Measurements from ENCODE around the gene OR2AT4.
"Not testable (repeated sequence)": the region's sequence is repeated elsewhere in the genome, so short reads cannot be mapped to it uniquely, and the experiment has no call there.

Gene OR2AT4

DNA sequence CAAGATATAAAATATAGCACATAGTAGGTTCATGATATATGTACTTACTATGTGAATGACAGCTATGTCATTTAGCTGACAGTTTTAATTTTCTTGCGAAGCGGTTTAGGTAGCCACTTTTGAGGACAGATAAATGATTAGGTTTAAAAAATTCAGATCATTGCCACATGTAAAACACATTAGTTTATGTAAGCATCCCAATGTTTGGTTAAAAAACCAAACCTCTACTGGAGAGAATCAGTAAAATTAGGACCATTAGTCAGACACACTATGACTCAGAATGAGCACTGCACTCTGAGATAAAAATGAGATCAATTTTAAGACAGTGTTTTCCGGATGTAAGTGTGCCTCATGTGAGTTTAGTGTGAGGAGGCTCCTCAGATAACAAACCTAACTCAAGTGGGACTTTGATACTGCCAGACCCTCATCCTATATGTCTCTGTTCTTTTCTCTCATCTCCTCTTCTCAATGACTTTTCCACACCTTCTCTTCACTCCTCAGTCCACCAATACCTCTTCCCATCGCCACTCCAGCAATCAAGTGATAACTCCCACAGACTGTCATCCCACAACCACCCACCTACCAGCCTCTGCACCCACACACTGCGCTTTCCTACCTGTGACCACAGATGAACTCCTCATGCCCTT, 6.8 kb upstream of the OR2AT4 start:
- no peak for DNase-seq (ENCODE audit: low spot score)

DNA sequence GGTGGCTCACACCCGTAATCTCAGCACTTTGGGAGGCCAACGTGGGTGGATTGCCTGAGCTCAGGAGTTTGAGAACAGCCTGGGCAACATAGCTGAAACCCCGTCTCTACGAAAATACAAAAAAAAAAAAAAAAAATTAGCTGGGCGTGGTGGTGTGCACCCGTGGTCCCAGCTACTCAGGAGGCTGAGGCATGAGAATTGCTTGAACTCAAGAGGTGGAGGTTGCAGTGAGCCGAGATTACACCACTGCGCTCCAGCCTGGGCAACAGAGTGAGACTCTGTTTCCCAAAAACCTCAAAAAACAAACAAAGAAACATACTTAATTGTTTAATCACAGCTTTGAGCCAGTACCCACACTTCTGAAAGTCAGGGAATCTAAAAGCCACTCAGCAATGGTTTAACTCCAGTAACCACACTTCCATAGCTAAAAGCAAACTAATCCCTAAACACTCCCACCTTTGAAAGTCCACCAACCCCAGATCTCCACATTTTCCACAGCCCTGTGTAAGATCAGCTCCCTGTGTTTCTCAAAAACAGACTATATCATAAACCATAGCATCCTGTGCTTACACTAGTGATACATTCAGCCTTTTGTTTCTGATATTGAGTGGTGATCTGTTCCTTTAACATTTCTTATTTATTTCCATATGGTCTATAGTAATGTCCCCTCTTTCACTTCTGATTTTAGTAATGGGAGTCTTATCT, 4.9 kb upstream of the OR2AT4 start:
- no peak for DNase-seq (ENCODE audit: low spot score)

DNA sequence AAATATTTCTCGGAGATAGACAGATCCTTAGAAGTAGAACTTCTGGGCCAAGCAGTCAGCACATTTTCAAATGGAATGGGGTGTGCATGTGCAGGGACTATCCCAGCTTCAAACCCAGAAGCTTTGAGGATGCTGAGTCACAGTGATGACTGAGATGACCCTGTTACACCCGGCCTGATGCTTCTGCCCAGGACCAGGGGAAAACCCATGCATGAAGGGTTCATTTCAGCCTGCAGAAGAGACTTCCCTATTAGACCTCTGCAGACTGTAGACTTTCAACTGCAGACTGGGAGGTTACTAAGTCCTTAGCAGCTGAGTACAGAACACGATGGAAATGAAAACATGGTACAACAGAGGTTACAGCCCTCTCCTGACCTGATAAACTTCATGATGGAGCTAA, 3.6 kb upstream of the OR2AT4 start:
- no peak for DNase-seq (ENCODE audit: low spot score)

DNA sequence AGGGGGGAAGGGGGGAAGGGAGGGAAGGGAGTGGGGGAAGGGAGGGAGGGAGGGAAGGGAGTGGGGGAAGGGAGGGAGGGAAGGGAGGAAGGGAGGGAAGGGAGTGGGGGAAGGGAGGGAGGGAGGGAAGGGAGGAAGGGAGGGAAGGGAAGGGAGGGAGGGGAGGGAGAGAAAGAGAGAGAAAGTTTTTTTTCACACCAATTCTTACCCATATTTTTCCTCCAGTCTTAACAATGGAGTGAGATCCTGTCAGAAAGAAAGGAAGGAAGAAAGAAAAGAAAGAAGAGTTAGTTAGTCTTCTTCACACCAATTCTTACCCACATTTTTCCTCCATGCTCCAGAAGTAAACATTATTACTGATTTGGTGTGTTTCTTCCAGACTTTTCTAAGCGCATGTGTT, 3.0 kb upstream of the OR2AT4 start:
- no peak for DNase-seq (ENCODE audit: low spot score)

DNA sequence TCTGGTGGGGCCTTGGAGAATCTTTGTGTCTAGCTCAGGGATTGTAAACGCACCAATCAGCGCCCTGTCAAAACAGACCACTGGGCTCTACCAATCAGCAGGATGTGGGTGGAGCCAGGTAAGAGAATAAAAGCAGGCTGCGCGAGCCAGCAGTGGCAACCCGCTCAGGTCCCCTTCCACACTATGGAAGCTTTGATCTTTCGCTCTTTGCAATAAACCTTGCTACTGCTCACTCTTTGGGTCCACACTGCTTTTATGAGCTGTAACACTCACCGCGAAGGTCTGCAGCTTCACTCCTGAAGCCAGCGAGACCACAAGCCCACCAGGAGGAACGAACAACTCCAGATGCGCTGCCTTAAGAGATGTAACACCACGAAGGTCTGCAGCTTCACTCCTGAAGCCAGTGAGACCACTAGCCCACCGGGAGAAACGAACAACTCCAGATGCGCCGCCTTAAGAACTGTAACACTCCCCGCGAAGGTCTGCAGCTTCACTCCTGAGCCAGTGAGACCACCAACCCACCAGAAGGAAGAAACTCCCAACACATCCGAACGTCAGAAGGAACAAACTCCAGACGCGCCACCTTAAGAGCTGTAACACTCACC, 2.3 kb upstream of the OR2AT4 start:
- not testable (repeated sequence) for DNase-seq (ENCODE audit: low spot score)

DNA sequence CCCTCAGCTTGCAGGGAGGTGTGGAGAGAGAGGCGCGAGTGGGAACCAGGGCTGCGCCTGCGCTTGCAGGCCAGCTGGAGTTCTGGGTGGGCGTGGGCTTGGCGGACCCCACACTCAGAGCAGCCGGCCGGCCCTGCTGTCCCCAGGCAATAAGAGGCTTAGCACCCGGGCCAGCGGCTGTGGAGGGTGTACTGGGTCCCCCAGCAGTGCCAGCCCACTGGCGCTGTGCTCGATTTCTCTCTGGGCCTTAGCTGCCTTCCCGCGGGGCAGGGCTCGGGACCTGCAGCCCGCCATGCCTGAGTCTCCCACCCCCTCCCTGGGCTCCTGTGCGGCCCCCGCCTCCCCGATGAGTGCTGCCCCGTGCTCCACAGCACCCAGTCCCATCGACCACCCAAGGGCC, 1.5 kb upstream of the OR2AT4 start:
- not testable (repeated sequence) for DNase-seq (ENCODE audit: low spot score)

DNA sequence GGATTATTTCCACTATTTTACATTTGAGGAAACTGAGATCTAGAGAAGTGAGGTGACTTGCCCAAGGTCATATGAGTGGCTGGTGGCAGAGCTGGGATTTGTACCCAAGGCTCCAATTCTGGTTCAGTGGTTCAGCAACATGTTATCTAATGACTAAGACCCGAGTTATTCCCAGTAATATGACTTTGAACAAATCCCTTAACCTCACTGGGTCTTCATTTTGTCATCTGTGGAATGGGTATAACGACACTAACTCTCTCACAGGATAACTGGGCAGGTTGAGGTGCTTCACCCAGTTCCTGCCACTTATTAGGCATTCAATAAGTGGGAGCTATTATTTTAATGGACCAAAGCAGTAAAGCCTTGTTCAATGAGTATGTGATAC, 489 bp upstream of the OR2AT4 start:
- no peak for DNase-seq (ENCODE audit: low spot score)

DNA sequence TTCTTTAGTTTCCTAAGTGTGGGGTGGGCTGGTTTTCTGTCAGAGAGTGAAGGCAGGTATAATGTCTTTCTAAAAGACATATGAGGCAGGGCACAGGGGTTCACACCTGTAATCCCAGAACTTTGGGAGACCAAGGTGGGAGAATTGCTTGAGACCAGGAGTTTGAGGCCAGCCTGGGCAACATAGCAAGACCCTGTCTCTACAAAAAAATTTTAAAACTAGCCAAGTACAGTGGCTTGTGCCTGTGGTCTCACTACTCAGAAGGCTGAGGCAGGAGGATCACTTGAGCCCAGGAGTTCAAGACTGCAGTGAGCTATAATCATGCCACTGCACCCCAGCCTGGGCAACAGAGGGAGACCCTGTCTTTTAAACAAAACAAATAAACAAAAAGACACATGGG, 2.3 kb downstream of the OR2AT4 start:
- DNase-seq (ENCODE audit: low spot score): not testable (repeated sequence)

DNA sequence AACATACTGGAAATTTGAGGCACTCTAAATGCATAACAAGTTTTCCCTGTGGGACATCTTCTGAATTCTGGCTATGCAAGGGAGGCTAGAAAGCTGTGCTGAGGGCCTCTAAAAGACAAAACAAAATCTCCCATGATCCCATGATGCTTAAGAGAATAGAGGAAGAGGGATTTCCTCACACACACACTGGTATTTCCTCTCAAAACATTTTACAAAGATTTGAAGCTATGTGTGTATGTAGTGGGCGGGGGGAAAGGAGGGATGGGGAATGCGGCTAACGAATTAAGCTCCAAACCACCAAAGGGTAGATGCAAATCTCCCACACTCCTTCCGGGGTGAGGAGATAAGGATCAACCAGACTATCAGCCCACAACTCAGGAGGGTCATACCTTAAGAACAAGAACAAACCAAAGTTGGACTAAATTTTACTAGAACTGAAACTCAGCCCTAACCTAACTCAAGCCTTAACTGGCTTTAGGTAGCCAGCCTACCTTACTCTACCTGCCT, 6.0 kb downstream of the OR2AT4 start:
- DNase-seq (ENCODE audit: low spot score): no peak

DNA sequence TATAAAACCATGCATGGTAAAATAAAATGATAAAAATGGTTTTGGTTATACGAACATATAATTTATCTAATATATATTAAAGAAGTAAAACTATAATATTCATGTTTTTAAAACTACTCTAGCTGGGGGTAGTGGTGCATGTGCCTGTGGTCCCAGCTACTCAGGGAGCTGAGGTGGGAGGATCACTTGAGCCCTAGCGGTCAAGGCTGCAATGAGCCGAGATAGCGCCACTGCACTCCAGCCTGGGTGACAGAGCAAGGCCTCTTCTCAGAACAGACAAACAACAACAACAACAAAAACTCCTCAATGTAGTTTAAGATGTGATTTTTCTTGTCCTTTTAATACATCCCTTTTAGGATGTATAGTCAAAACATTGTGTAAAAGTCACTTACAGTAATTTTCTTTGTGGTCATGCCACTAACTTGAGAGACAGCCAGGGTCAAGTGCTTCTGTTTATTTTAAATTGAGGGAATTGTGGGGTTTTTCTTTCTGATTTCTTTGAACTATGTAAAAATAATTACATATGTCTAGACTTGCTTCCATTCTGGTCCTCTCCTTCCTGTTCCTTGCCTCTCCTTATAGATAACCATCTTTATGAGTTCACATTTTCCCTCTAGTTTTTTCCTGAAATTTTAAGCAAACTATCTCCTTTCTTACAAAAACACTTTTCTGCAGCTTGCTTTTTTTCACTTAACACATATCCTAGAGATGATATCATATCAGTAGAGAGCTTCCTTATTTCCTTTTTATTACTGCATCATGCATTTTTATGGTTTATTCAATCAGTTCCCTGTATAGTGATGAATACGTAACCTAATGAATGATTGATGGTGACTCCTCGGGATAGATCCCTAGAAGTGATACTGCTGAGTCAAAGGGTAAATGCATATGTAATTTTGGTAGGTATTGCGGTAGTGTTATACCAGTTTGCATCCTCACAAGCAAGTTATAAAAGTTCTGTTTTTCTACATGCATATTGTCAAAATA, 9.1 kb downstream of the OR2AT4 start:
- DNase-seq (ENCODE audit: low spot score): no peak

DNA sequence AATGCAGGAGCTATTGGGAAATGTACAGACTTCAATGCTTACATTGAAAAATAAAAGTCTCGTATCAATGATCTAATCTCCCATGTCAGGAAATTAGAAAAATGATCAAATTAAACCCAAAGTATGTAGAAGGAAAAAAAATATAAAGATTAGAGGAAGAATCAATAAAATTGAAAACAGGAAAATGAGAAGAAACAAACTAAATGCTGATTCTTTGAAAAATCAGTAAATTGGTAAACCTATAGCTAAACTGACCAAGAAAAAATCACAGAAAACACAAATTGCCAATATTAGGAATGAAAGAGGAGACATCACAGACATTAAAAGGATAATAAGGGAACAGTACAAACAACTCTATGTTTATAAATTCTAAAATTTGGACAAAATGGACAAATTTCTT, 11.8 kb downstream of the OR2AT4 start:
- no peak for DNase-seq (ENCODE audit: low spot score)

DNA sequence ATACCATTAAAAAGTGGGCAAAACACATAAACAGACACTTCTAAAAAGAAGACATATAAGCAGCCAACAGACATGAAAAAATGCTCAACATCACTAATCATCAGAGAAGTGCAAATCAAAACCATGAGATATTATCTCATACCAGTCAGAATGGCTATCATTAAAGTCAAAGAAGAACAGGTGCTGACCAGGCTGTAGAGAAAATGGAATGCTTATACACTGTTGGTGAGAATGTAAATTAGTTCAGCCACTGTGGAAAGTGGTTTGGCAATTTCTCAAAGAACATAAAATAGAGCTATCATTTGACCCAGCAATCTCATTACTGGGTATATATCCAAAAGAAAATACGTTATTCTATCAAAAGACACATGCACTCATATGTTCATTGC, 13.5 kb downstream of the OR2AT4 start:
- no peak for DNase-seq (ENCODE audit: low spot score)

DNA sequence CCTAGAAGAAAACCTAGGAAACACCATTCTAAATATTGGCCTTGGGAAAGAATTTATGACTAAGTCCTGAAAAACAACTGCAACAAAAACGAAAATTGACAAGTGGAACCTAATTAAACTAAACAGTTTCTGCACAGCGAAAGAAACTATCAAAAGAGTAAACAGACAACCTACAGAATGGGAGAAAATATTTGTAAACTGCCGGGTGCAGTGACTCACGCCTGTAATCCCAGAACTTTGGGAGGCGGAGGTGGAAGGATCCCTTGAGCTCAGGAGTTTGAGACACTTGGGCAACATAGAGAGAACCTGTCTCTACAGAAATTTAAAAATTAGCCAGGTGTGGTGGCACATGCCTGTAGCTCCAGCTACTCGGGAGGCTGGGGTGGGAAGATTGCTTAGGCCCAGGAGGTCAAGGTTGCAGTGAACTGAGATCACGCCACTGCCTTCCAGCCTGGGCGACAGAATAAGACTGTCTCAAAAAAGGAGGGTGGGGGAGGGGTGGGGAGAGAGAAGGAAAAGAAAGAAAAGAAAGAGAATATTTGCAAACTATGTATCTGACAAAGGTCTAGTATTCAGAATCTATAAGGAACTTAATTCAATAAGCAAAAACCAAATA, 14.0 kb downstream of the OR2AT4 start:
- no peak for DNase-seq (ENCODE audit: low spot score)

DNA sequence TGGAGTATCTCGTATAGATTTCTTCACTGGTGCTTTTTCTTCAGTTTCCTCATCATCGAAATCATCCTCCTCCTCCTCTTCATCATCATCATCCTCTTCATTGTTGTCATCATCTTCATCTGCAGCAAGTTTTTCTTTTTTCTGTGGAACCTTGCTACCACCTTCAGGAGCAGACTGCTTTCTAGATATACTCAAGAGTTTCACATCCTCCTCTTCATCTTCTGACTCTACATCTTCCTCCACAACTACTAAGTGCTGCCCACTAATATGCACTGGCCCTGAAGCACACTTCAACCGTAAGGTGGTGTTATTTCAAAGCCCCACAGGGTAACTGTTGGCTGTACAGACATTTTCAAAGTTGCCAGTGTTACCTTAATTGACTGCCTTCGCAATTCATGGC, 17.1 kb downstream of the OR2AT4 start:
- DNase-seq (ENCODE audit: low spot score): no peak

DNA sequence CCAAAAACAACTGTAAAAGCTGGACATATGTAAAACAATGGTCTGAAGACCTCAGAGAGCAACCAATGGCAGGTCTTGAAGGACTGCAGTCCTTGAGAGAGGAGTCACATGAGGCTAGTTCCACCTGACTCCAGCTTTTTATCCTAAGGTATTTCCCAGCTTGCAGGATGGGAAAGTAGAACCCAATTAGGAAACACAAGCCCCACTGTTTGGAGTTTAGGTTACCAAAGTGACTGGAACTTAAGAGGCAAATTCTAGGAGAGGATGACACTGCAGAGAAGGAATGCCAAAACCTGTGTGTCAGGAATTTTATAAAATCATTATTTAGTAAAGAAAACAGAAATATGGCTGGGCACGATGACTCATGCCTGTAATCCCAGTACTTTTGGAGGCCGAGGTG, 18.4 kb downstream of the OR2AT4 start:
- no peak for DNase-seq (ENCODE audit: low spot score)

DNA sequence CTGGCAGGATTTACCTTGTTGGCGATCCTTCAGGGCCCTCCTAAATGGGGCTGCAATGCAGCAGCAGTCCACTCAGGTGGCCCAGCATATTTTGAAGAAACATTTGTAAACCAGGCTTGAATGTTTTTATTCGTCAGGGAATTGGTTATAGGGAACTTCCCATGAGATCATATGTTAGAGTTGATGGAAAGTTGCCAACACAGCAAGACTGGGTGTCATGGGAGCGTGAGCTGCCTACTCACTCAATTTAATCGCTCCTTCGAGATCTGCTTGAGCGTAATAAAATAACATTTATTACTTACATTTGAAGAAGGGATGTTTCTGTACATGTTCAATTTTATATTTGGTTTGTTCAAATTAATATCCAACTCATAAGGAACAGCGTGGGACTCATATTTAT, 19.4 kb downstream of the OR2AT4 start:
- DNase-seq (ENCODE audit: low spot score): no peak

DNA sequence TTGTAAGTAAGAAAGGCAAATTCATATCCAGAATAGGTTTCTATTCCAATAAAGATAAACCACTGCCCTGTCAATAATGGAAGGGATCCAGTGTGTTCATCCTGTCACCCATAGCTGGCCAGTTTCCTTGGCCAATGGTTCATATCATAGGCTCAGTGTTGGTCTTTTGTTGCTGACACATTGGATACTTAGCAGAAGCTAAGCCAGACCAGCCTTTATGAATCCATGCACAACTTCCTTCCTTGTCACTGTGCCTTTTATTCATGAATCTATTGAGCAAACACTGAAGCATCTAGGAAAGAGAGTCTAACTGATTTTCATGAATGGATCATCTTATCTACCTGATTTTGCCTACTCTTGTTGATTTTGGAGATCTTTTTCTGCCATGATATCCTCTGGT, 20.0 kb downstream of the OR2AT4 start:
- no peak for DNase-seq (ENCODE audit: low spot score)

DNA sequence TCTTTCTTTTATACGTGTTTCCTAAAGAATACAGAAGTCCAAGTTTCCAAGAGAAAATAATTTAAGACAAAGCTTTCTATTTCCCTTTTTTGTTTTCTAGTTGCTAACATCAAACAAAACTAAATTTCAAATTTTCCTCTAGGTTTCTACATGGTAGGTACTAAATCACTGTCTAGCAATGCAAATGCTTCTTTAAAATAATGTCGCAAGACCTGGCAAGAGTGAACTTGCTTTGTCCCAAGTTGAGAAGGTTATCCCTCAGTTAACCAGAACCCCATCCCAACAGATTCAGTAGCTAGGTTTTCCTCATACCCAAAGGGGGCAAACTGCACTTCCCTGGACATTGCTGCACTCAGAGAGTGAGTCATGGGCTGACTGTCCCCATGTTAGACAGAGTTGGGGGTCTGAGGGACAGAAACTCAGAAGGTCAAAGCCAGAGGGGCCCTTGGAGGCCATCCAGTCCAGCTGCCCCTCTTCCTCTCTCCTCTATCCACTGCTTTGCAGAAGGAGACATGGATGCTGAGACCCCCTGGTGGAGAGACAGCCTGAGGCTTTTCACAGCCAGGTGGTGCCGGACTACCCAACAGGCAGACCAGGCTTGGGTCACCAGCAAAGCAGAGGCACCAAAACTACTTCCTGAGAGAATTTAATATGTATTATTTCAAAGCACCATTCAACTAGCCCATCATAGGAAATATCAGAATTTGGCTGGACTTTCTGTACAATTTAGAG, 23.1 kb downstream of the OR2AT4 start:
- no peak for DNase-seq (ENCODE audit: low spot score)

DNA sequence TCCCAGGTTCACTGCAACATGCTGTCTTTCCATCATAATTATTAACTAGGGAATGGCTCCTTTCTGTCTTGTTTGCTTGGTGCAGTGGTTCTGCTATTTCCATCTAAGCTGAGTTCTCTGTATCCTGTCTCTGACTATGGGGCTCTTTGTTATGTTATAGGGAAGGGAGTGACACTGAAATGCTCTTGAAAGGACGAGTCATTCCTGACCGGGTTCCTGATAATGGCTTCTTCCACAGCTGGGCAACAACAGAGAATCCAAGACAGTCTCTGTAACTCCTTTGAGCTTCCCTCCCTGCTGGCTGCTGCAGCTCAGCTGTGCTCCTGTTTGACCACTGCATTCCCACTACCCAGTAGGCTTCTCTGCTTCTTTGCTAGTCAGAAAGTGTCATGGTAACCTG, 24.1 kb downstream of the OR2AT4 start:
- no peak for DNase-seq (ENCODE audit: low spot score)

DNA sequence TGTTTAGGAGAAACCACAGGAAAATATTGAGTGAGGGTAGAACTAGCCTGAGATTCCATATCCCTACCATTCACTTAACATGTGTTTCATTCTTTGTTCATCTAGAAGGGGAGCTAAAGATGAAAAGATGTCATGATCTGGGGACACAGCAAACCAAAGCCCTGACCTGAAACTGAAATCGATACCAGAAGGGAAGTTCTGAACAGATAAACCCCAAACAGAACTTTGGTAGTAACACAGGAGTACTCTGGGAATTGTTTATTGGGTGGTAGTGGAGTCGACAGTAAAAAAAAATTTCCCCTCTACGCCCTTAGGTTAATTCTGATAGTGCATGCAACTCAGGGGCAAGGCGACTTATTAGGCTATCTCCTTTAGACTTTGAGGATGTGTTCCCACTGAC, 27.2 kb downstream of the OR2AT4 start:
- no peak for DNase-seq (ENCODE audit: low spot score)

DNA sequence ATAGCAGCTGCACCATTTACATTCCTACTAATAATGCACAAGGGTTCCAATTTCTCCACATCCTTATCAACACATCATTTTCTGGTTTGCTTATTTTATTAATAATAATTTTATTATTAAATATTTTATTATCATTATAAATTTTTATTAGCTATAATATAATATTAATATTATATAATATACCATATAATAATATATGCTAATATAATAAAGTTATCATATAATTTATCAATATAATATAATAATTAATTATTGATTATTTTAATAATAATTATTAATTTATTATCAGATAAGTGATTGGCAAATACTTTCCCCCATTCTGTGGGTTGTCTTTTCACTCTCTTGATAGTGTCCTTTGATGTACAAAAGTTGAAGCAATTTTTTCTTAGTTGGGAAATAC, 27.7 kb downstream of the OR2AT4 start:
- no peak for DNase-seq (ENCODE audit: low spot score)

Data from globus pallidus (tissue), 1 donor.